GM21360 (cell line): ENCODE results near the gene TASL.
A peak's percentile ranks its signal among the peaks of the same experiment; 100 is the strongest.
"Not testable (repeated sequence)": the region's sequence is repeated elsewhere in the genome, so short reads cannot be mapped to it uniquely, and the experiment has no call there.

Source experiments
- ATAC-seq: cut with Tn5 transposase; IDR thresholded peaks from one replicate; pipeline ENCODE4 v1.9.1; 2021; ENCODE audit warnings: mild to moderate bottlenecking, moderate library complexity; ENCODE audit not compliant: unreplicated experiment

Gene TASL, protein sequence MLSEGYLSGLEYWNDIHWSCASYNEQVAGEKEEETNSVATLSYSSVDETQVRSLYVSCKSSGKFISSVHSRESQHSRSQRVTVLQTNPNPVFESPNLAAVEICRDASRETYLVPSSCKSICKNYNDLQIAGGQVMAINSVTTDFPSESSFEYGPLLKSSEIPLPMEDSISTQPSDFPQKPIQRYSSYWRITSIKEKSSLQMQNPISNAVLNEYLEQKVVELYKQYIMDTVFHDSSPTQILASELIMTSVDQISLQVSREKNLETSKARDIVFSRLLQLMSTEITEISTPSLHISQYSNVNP

GRCh38 chrX:30577362-30577991 is at the start of gene TASL:
TASL (minus strand) TSS chrX:30577766; CDS start chrX:30560355, 17,411 bp downstream.
- peak; percentile 78 for ATAC-seq

GRCh38 chrX:30626402-30626801 is 48.8 kb upstream of the TASL start:
- no peak for ATAC-seq

DNA sequence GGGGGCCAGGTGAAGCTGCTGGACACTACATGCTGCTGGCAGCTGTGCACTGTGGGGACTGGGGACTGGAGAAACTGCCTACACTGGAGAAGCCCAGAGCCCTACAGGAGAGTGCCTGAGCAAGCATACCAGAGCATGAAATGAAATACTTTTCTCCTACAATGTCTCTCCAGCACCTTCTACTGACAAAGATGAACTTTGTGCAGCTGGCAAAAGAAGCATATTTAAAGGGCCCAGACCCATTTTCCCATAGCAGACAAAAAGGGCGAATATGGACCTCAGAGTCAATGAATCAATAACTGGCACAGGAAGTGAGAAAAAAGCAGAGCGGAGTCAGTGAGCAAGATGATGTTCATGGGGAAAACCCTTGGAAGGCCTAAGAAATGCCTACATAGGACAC is 44.8 kb upstream of the TASL start:
- ATAC-seq: no peak

- ATAC-seq: no peak
Observed at GRCh38 chrX:30620980-30621618, 43.5 kb upstream of the TASL start.

- ATAC-seq: no peak
Observed at GRCh38 chrX:30620125-30620524, 42.6 kb upstream of the TASL start.

DNA sequence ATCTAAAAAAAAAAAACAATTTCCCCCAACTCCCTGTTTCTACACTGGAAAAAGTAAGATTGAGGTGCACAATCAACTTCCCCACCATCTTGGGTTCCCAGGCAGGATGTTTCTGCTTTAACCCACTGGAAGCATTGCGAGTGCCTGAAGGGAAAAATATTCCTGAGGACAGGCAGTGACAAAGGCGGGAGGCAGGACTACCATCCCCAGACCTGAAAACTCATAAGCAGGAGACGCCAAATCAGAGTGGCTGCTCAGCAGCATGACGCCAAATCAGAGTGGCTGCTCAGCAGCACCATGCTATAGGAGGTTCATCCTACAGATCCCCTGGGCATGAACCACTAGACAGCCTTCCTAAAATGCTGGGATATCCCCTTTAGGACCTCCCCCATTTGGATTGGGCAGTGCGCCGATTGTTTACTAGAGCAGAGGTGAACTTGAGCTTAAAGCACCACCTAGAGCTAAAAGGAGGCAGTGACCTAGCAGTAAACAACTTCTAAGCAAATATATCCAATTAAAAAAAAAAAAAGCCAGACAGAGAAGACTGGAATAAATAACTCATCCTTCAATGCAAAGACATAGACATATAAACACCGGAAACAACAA is 40.7 kb upstream of the TASL start:
- ATAC-seq: no peak

DNA sequence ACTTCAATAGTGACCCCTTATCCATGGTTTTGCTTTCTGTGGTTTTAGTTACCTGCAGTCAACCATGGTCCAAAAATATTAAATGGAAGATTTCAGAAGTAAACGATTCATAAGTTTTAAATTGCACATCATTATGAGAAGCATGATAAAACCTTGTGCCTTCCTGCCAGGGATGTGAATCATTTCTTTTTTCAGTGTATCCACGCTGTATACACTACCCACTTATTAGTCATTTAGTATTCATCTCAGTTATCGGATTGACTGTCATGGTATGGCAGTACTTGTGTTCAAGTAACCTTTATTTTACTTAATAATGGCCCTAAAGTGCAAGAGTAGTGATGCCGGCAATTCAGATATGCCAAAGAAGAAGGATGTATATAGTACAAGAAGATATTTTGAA is 37.7 kb upstream of the TASL start:
- no peak for ATAC-seq

DNA sequence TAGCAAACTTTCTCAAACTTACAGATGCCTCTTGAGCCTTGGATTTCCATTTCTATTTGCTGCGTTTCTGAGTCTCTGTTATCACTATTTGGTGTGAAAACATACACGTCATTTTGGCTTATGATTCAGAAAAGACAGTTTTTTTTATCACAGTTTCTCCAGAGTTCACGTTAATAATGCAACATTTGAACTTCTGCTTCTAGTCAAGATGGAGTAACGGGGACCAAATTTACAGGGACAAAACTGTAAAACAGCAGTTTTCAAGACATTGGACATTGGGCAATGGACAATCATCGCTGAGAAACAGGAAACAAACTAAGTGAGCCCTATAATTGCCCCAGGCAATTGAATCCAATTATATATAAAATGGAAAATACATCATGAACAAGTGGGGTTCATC is 36.2 kb upstream of the TASL start:
- no peak for ATAC-seq

GRCh38 chrX:30612250-30612655 is 34.7 kb upstream of the TASL start:
- ATAC-seq: no peak

GRCh38 chrX:30610026-30610425 is 32.5 kb upstream of the TASL start:
- ATAC-seq: no peak

- ATAC-seq: no peak
Observed at GRCh38 chrX:30607155-30607554, 29.6 kb upstream of the TASL start.

- not testable (repeated sequence) for ATAC-seq
Observed at GRCh38 chrX:30600269-30601176, 23.0 kb upstream of the TASL start.

DNA sequence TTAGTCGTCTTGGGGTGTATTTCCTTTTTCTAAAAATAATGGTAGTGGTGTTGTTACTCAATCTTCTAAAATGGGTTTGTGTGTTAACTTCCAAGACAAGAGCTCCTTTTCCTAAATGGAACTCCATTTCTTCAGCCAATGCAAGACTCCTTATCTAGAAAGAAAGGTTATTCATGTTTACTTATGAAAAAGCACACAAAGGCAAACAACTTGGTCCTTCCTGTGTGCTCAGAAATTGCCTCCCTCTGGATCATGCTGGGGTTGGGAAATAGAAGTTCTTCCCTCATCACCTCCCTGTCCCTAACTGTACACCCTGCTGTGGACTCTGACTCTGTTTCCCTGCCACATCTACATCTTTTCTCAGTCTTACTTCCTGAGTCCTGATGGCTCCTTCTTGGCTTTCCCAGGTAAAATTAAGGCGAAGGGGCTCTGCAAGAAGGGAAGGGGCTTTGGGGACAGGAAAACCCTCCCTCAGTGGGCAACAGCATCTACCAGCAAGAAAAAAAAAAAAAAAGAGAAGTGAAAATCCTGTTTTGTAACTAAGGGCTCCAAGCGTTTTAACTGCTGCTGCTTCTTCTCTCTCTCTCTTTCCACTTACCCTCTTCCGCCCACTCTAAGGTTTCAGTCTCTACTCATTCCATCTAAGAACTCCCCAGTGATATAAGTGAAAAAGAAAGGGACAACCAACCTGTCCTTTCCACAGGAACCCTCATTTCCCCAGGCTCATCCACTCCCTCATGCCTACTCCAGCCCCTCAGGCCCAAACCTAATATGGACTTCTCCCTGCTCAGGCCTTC is 19.8 kb upstream of the TASL start:
- ATAC-seq: peak; percentile 84

GRCh38 chrX:30593440-30594200 is 16.1 kb upstream of the TASL start:
- ATAC-seq: peak; percentile 37

GRCh38 chrX:30592831-30593230 is 15.3 kb upstream of the TASL start:
- no peak for ATAC-seq

DNA sequence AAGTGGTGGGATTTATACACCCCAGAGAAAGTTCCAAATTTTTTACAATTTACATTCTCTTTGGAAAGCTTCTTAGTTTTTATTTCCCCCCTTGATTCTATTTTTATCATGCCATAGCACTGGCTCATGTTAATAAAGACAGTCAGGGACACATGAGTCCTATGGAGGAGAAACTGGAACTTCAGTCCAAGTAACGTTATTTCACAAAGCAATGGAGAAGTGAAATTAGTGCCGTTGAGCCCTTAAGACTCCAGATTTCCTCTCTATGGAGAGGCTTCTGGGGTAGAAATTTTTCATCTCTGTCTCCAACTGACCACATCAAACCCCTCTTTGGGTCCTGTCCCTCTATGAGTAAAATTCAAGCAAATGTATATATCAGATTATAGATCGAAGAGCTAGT is 12.8 kb upstream of the TASL start:
- ATAC-seq: no peak

GRCh38 chrX:30589146-30589888 is 11.8 kb upstream of the TASL start:
- ATAC-seq: no peak

- no peak for ATAC-seq
Observed at GRCh38 chrX:30586516-30586915, 8.9 kb upstream of the TASL start.

- no peak for ATAC-seq
Observed at GRCh38 chrX:30582664-30583063, 5.1 kb upstream of the TASL start.
